ENCODE data around the gene SCD5.

The SCD5 gene

DNA sequence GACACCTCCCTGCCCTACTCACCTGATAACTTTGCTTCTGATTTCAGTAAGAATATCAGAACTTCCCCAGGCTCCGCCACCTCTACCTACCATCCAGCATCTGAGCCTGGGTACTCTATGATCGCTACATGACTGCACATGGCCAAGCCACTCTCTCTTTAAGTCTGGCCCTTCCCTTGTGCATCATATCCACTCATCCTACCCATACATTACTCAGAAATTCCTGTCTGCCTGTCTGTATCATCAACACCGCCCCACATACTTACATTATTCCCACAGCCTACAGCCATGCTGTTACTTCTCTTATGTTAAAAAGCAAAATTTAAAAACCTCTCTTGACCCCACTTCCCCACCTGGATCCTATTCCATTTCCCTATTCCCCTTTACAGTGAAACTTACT, 84.7 kb downstream of the SCD5 start:
- no peak for DNase-seq (ENCODE audit: low spot score)
- H3K9me3 ChIP-seq (replicated peaks in 1 of 2; ENCODE audit: control insufficient read depth in 2 of 2, insufficient read depth in 1 of 2, low read depth in 1 of 2, low read length in 2 of 2): no peaks in the 10 kb centered on the region
- H2BK120ac ChIP-seq (ENCODE audit: low read depth, low read length): no peak overlapping the region
- no peak overlapping the region for H3K14ac ChIP-seq (ENCODE audit: low read length)
- no peak overlapping the region for H3K4me3 ChIP-seq (ENCODE audit: low read length in 2 of 2)
- no peak overlapping the region for H2AK5ac ChIP-seq (ENCODE audit: low read depth, low read length)
- H4K8ac ChIP-seq (ENCODE audit: low read depth, low read length): no peak overlapping the region
- no peak overlapping the region for H3K18ac ChIP-seq (ENCODE audit: low read length)
- H3K4ac ChIP-seq (ENCODE audit: low read length): no peak overlapping the region
- no peaks in the 10 kb centered on the region for H3K79me1 ChIP-seq (ENCODE audit: low read depth, low read length)
- no peak overlapping the region for H3K23ac ChIP-seq (ENCODE audit: low read depth, low read length, poor library complexity)
- H3K9ac ChIP-seq (ENCODE audit: low read depth, low read length, poor library complexity): no peak overlapping the region
- H2AFZ ChIP-seq (ENCODE audit: low read length): no peak overlapping the region
- no peak overlapping the region for H4K91ac ChIP-seq (ENCODE audit: low read depth, low read length, poor library complexity)
- WGBS, 2 donors (ENCODE audit: extremely low coverage in 2 of 2, insufficient read length in 2 of 2, insufficient replicate concordance in 1 of 2): 100% methylated on average over 1 of the region's 3 CpGs; no CpG with 5 or more reads in 1 of the 2 donors
- H3K27ac ChIP-seq (replicated peaks; ENCODE audit: low read length): no peak overlapping the region
- no peak overlapping the region for H2BK12ac ChIP-seq (ENCODE audit: low read length)
- no peaks in the 10 kb centered on the region for H3K27me3 ChIP-seq (ENCODE audit: control insufficient read depth in 3 of 3, insufficient read depth in 3 of 3, low read depth in 1 of 3, low read length in 3 of 3)
- no peak overlapping the region for H2BK15ac ChIP-seq (ENCODE audit: low read length)
- no peak overlapping the region for H2BK5ac ChIP-seq (ENCODE audit: low read length)
- H3K4me2 ChIP-seq (ENCODE audit: insufficient read depth, low read length, poor library complexity, severe bottlenecking): no peak overlapping the region
- H3K36me3 ChIP-seq (replicated peaks in 1 of 2; ENCODE audit: control insufficient read depth in 2 of 2, insufficient read depth in 2 of 2, low read length in 2 of 2): no peaks in the 10 kb centered on the region
- H3K4me1 ChIP-seq (ENCODE audit: control insufficient read depth in 2 of 2, insufficient read depth in 1 of 2, low read depth in 1 of 2, low read length in 2 of 2): peaks cover 4 to 7% of the 10 kb centered on the region in 2 donors

DNA sequence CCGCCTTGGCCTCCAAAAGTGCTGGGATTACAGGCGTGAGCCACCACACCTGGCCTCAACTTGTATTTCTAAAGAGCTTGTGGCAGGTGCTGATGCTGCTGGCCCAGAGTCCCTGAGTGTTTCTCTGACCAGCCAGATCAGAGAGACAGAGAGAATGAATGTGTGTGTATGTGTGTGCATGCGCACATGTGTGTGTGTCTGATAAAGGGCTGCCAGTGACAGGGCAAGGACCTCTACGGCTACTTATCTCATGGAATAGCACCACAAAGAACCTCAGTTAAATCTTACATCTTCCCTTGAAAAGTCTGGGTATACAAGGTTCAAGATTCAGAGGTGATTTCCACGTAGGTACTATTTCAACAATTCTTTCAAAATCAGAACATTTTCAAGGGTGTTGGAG, 86.0 kb downstream of the SCD5 start:
- Histone ChIP-seq H3K79me1 (ENCODE audit: low read depth, low read length) (peaks cover 2% of the 10 kb centered on the region), H3K4ac (ENCODE audit: low read length) (no peak overlapping the region), H3K4me3 (ENCODE audit: low read length in 2 of 2) (no peak overlapping the region), H3K9me3 (replicated peaks in 1 of 2; ENCODE audit: control insufficient read depth in 2 of 2, insufficient read depth in 1 of 2, low read depth in 1 of 2, low read length in 2 of 2) (no peaks in the 10 kb centered on the region), H3K18ac (ENCODE audit: low read length) (no peak overlapping the region), H3K36me3 (replicated peaks in 1 of 2; ENCODE audit: control insufficient read depth in 2 of 2, insufficient read depth in 2 of 2, low read length in 2 of 2) (no peaks in the 10 kb centered on the region), H3K4me2 (ENCODE audit: insufficient read depth, low read length, poor library complexity, severe bottlenecking) (no peak overlapping the region), H3K4me1 (ENCODE audit: control insufficient read depth in 2 of 2, insufficient read depth in 1 of 2, low read depth in 1 of 2, low read length in 2 of 2) (peaks cover 4 to 7% of the 10 kb centered on the region in 2 donors), H4K8ac (ENCODE audit: low read depth, low read length) (no peak overlapping the region), H3K27me3 (ENCODE audit: control insufficient read depth in 3 of 3, insufficient read depth in 3 of 3, low read depth in 1 of 3, low read length in 3 of 3) (no peaks in the 10 kb centered on the region), H2AK5ac (ENCODE audit: low read depth, low read length) (no peak overlapping the region), H2BK12ac (ENCODE audit: low read length) (no peak overlapping the region), H2BK15ac (ENCODE audit: low read length) (no peak overlapping the region), H3K9ac (ENCODE audit: low read depth, low read length, poor library complexity) (no peak overlapping the region), H2BK120ac (ENCODE audit: low read depth, low read length) (no peak overlapping the region), H3K23ac (ENCODE audit: low read depth, low read length, poor library complexity) (no peak overlapping the region), H4K91ac (ENCODE audit: low read depth, low read length, poor library complexity) (no peak overlapping the region), H2AFZ (ENCODE audit: low read length) (no peak overlapping the region), H3K14ac (ENCODE audit: low read length) (no peak overlapping the region), H2BK5ac (ENCODE audit: low read length) (no peak overlapping the region), H3K27ac (replicated peaks; ENCODE audit: low read length) (no peak overlapping the region)
- DNase-seq (ENCODE audit: low spot score): no peak
- WGBS, 2 donors (ENCODE audit: extremely low coverage in 2 of 2, insufficient read length in 2 of 2, insufficient replicate concordance in 1 of 2): no CpG with 5 or more reads among the region's 5 CpGs

DNA sequence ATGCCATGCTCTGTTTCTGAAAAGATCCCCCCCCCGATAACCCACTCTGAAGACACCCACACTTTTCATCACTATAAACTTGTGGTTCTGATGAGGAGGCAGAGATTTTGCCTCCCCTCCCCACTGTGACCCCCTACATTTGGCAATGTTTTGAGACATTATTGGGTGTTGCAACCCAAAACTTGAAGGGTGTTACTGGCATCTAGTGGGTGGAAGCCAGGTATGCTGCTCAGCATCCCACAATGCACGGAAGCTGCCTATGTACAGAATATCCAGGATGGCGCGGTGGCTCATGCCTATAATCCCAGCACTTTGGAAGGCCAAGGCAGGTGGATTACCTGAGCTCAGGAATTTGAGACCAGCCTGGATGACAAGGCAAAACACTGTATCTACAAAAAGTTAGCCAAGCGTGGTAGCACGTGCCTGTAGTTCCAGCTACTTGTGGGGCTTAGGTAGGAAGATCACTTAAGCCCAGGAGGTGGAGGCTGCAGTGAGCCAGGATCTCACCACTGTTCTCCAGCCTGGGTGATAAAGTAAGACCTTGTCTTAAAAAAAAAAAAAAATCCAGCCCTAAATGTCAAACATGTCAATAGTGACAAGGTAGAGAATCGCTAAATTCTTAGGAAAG, 87.3 kb downstream of the SCD5 start:
- H3K36me3 ChIP-seq (replicated peaks in 1 of 2; ENCODE audit: control insufficient read depth in 2 of 2, insufficient read depth in 2 of 2, low read length in 2 of 2): no peaks in the 10 kb centered on the region
- no CpG with 5 or more reads among the region's 7 CpGs for WGBS, 2 donors (ENCODE audit: extremely low coverage in 2 of 2, insufficient read length in 2 of 2, insufficient replicate concordance in 1 of 2)
- no peak overlapping the region for H3K27ac ChIP-seq (replicated peaks; ENCODE audit: low read length)
- no peak overlapping the region for H2AK5ac ChIP-seq (ENCODE audit: low read depth, low read length)
- H2BK5ac ChIP-seq (ENCODE audit: low read length): no peak overlapping the region
- no peak overlapping the region for H3K4ac ChIP-seq (ENCODE audit: low read length)
- H4K8ac ChIP-seq (ENCODE audit: low read depth, low read length): no peak overlapping the region
- H3K4me2 ChIP-seq (ENCODE audit: insufficient read depth, low read length, poor library complexity, severe bottlenecking): no peak overlapping the region
- H3K9me3 ChIP-seq (replicated peaks in 1 of 2; ENCODE audit: control insufficient read depth in 2 of 2, insufficient read depth in 1 of 2, low read depth in 1 of 2, low read length in 2 of 2): no peaks in the 10 kb centered on the region
- no peak overlapping the region for H2BK15ac ChIP-seq (ENCODE audit: low read length)
- no peak overlapping the region for H2BK12ac ChIP-seq (ENCODE audit: low read length)
- no peak for DNase-seq (ENCODE audit: low spot score)
- no peak overlapping the region for H3K14ac ChIP-seq (ENCODE audit: low read length)
- H2AFZ ChIP-seq (ENCODE audit: low read length): no peak overlapping the region
- no peak overlapping the region for H3K18ac ChIP-seq (ENCODE audit: low read length)
- peaks cover 2% of the 10 kb centered on the region for H3K79me1 ChIP-seq (ENCODE audit: low read depth, low read length)
- no peak overlapping the region for H3K9ac ChIP-seq (ENCODE audit: low read depth, low read length, poor library complexity)
- no peak overlapping the region for H3K23ac ChIP-seq (ENCODE audit: low read depth, low read length, poor library complexity)
- H3K27me3 ChIP-seq (ENCODE audit: control insufficient read depth in 3 of 3, insufficient read depth in 3 of 3, low read depth in 1 of 3, low read length in 3 of 3): no peaks in the 10 kb centered on the region
- no peak overlapping the region for H4K91ac ChIP-seq (ENCODE audit: low read depth, low read length, poor library complexity)
- no peak overlapping the region for H2BK120ac ChIP-seq (ENCODE audit: low read depth, low read length)
- peak overlapping the region in 1 of 2 donors; percentile 12 for H3K4me3 ChIP-seq (ENCODE audit: low read length in 2 of 2)
- H3K4me1 ChIP-seq (ENCODE audit: control insufficient read depth in 2 of 2, insufficient read depth in 1 of 2, low read depth in 1 of 2, low read length in 2 of 2): peaks cover 7% of the 10 kb centered on the region in 2 donors

DNA sequence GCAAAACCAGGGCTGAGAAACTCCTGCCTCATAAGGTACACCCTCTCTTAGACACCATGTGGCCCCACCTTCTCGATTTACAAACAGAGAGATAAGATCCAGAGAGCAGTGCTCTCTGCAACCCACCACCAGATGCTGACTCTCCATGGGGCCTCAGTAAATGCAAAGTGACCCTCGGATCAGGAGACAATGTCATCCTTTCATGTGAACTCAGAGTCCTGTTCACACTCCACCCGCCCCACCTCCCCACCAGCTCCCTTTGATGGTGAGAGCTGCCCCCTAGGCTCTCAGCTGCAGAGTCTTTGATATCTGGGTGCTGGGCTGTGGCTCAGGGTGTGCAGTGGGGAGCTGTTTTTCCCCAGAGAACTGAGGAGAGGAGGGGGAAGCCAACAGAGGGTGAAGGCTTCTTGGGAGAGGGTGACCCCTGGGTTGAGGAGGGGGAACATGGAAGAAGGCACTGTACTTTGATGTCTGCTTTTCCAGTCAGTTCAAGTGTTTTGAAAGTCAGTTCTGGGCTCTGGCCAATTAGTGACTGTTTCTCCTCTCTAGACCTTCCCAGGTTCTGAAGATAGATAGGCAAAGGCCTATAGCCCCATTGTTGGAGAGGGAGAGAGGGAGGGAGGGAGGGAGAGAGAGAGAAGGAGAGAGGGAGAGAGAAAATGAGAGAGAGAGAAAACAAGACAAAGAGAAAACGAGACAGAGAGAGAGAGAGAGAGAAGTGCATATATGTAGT, 88.2 kb downstream of the SCD5 start:
- no peak overlapping the region for H2BK15ac ChIP-seq (ENCODE audit: low read length)
- H3K4ac ChIP-seq (ENCODE audit: low read length): no peak overlapping the region
- H2AFZ ChIP-seq (ENCODE audit: low read length): no peak overlapping the region
- no peak for DNase-seq (ENCODE audit: low spot score)
- H2AK5ac ChIP-seq (ENCODE audit: low read depth, low read length): no peak overlapping the region
- no peak overlapping the region for H3K4me2 ChIP-seq (ENCODE audit: insufficient read depth, low read length, poor library complexity, severe bottlenecking)
- no peak overlapping the region for H3K9ac ChIP-seq (ENCODE audit: low read depth, low read length, poor library complexity)
- no peak overlapping the region for H3K14ac ChIP-seq (ENCODE audit: low read length)
- no peak overlapping the region for H2BK5ac ChIP-seq (ENCODE audit: low read length)
- H3K27ac ChIP-seq (replicated peaks; ENCODE audit: low read length): no peak overlapping the region
- H3K36me3 ChIP-seq (replicated peaks in 1 of 2; ENCODE audit: control insufficient read depth in 2 of 2, insufficient read depth in 2 of 2, low read length in 2 of 2): no peaks in the 10 kb centered on the region
- H3K9me3 ChIP-seq (replicated peaks in 1 of 2; ENCODE audit: control insufficient read depth in 2 of 2, insufficient read depth in 1 of 2, low read depth in 1 of 2, low read length in 2 of 2): no peaks in the 10 kb centered on the region
- no peaks in the 10 kb centered on the region for H3K27me3 ChIP-seq (ENCODE audit: control insufficient read depth in 3 of 3, insufficient read depth in 3 of 3, low read depth in 1 of 3, low read length in 3 of 3)
- no peak overlapping the region for H2BK12ac ChIP-seq (ENCODE audit: low read length)
- no peak overlapping the region for H2BK120ac ChIP-seq (ENCODE audit: low read depth, low read length)
- no peak overlapping the region for H3K18ac ChIP-seq (ENCODE audit: low read length)
- peaks cover 2% of the 10 kb centered on the region for H3K79me1 ChIP-seq (ENCODE audit: low read depth, low read length)
- H3K23ac ChIP-seq (ENCODE audit: low read depth, low read length, poor library complexity): no peak overlapping the region
- WGBS, 2 donors (ENCODE audit: extremely low coverage in 2 of 2, insufficient read length in 2 of 2, insufficient replicate concordance in 1 of 2): no CpG with 5 or more reads among the region's 4 CpGs
- H4K8ac ChIP-seq (ENCODE audit: low read depth, low read length): no peak overlapping the region
- H3K4me1 ChIP-seq (ENCODE audit: control insufficient read depth in 2 of 2, insufficient read depth in 1 of 2, low read depth in 1 of 2, low read length in 2 of 2): peaks cover 7 to 14% of the 10 kb centered on the region in 2 donors
- H3K4me3 ChIP-seq (ENCODE audit: low read length in 2 of 2): no peak overlapping the region
- no peak overlapping the region for H4K91ac ChIP-seq (ENCODE audit: low read depth, low read length, poor library complexity)

Measured in neuronal stem cell (in vitro differentiated cells).